HepG2 (cell line): ENCODE data around the gene SIRT7. TPM values are rescaled to one million over a fixed set of nuclear protein-coding genes. Genes with fewer than 3 reads are reported as not detected.
A peak's percentile ranks its signal among the peaks of the same experiment; 100 is the strongest.

Experiments
- CENPX ChIP-seq: sonication (generic); formaldehyde crosslinking; IDR thresholded peaks from 2 replicates; pipeline ENCODE4 v1.9.0; 2021; ENCODE audit warnings: mild to moderate bottlenecking, missing genetic modification reagents, moderate library complexity
- EHMT2 ChIP-seq: fragments of 200-600 bp; sonication (generic); IDR thresholded peaks from 2 replicates; pipeline ENCODE4 v1.7.0; 2017; ENCODE audit warnings: antibody characterized with exemption, low read depth, low read length, borderline replicate concordance
- GLI4 ChIP-seq: sonication (generic); formaldehyde crosslinking; IDR thresholded peaks from 2 replicates; pipeline ENCODE4 v1.5.1; 2020; ENCODE audit warnings: missing genetic modification reagents, mild to moderate bottlenecking, moderate library complexity, borderline replicate concordance
- HOXA5 ChIP-seq: sonication (generic); formaldehyde crosslinking; IDR thresholded peaks from 2 replicates; pipeline ENCODE4 v1.4.0; 2020; ENCODE audit warnings: missing genetic modification reagents
- KDM5A ChIP-seq: fragments of 200-600 bp; sonication (generic); IDR thresholded peaks from 2 replicates; pipeline ENCODE4 v1.7.0; 2018; ENCODE audit warnings: antibody characterized with exemption, mild to moderate bottlenecking, low read length, borderline replicate concordance
- SALL1 ChIP-seq: sonication (generic); formaldehyde crosslinking; IDR thresholded peaks from 2 replicates; pipeline ENCODE4 v1.8.0; 2022; ENCODE audit warnings: mild to moderate bottlenecking, missing genetic modification reagents
- TAF1 ChIP-seq: sonication (generic); formaldehyde crosslinking; IDR thresholded peaks from 2 replicates; pipeline ENCODE4 v1.4.0; 2020; ENCODE audit warnings: missing genetic modification reagents
- TBP ChIP-seq: sonication (generic); formaldehyde crosslinking; IDR thresholded peaks from 2 replicates; pipeline ENCODE4 v1.5.0; 2020; ENCODE audit warnings: missing genetic modification reagents
- THYN1 ChIP-seq: sonication (generic); formaldehyde crosslinking; IDR thresholded peaks from 2 replicates; pipeline ENCODE4 v1.8.1; 2023; ENCODE audit warnings: low read depth, mild to moderate bottlenecking, moderate library complexity, missing genetic modification reagents, borderline replicate concordance
- ZBTB21 ChIP-seq: sonication (generic); formaldehyde crosslinking; IDR thresholded peaks from 2 replicates; pipeline ENCODE4 v1.4.0; 2020; ENCODE audit warnings: missing genetic modification reagents
- ZNF232 ChIP-seq: sonication (generic); formaldehyde crosslinking; IDR thresholded peaks from 2 replicates; pipeline ENCODE4 v1.4.0; 2020; ENCODE audit warnings: missing genetic modification reagents, borderline replicate concordance
- ZNF431 ChIP-seq: sonication (generic); formaldehyde crosslinking; IDR thresholded peaks from 2 replicates; pipeline ENCODE4 v1.9.0; 2022; ENCODE audit warnings: missing genetic modification reagents, low read depth, mild to moderate bottlenecking, borderline replicate concordance
- ZNF75D ChIP-seq: sonication (generic); formaldehyde crosslinking; IDR thresholded peaks from 2 replicates; pipeline ENCODE4 v1.8.1; 2023; ENCODE audit warnings: missing genetic modification reagents, mild to moderate bottlenecking, borderline replicate concordance
- ZNF790 ChIP-seq: sonication (generic); formaldehyde crosslinking; IDR thresholded peaks from 2 replicates; pipeline ENCODE4 v1.8.0; 2022; ENCODE audit warnings: missing genetic modification reagents, mild to moderate bottlenecking, borderline replicate concordance
- ZNF891 ChIP-seq: sonication (generic); formaldehyde crosslinking; IDR thresholded peaks from 2 replicates; pipeline ENCODE4 v1.5.0; 2020; ENCODE audit warnings: mild to moderate bottlenecking, missing genetic modification reagents
- ZSCAN21 ChIP-seq: sonication (generic); formaldehyde crosslinking; IDR thresholded peaks from 2 replicates; pipeline ENCODE4 v1.8.0; 2022; ENCODE audit warnings: mild to moderate bottlenecking, missing genetic modification reagents, moderate library complexity, borderline replicate concordance
- polyA plus RNA-seq, 8 experiments: library from polyadenylated mRNA; depleted of rRNA in 3 of 8; stranded (reverse) in 7 of 8; unstranded in 1 of 8; fragments of >200 nt; fragmentation: Illumina TruSeq in 4 of 8; extraction: Trizol in 4 of 8; gene quantifications; 2 replicates each; pipeline versions ENCODE4 v1.2.1 to v1.2.3, GENCODE V29; 2011 to 2016; ENCODE audit warnings: low read depth in 4 of 8, missing spikeins in 1 of 8, mixed read lengths in 1 of 8; ENCODE audit not compliant: insufficient read depth in 1 of 8
- total RNA-seq, 5 experiments: library from RNA; depleted of rRNA; stranded (reverse); fragments of >200 nt; fragmentation: Illumina TruSeq; extraction: Trizol; gene quantifications; 2 replicates each; pipeline ENCODE4 v1.2.3, GENCODE V29; 2016; ENCODE audit warnings: low read depth in 1 of 5
- TF ChIP-seq, protein P1 (sequence below): sonication (generic); formaldehyde crosslinking; IDR thresholded peaks from 2 replicates; pipeline ENCODE4 v1.4.0; 2020; ENCODE audit warnings: missing genetic modification reagents
- TF ChIP-seq, protein P2 (sequence below): sonication (generic); formaldehyde crosslinking; IDR thresholded peaks from 2 replicates; pipeline ENCODE4 v1.9.0; 2021; ENCODE audit warnings: missing genetic modification reagents, borderline replicate concordance
- TF ChIP-seq, protein P3 (sequence below): sonication (generic); formaldehyde crosslinking; IDR thresholded peaks from 2 replicates; pipeline ENCODE4 v1.4.0; 2020; ENCODE audit warnings: missing genetic modification reagents

The SIRT7 gene
- total and polyA plus RNA-seq, 2 of the 13 experiments (the other 11 are each of a cell fraction or from before 2014, with no cell fraction given): 8.3 to 24.8 TPM

DNA sequence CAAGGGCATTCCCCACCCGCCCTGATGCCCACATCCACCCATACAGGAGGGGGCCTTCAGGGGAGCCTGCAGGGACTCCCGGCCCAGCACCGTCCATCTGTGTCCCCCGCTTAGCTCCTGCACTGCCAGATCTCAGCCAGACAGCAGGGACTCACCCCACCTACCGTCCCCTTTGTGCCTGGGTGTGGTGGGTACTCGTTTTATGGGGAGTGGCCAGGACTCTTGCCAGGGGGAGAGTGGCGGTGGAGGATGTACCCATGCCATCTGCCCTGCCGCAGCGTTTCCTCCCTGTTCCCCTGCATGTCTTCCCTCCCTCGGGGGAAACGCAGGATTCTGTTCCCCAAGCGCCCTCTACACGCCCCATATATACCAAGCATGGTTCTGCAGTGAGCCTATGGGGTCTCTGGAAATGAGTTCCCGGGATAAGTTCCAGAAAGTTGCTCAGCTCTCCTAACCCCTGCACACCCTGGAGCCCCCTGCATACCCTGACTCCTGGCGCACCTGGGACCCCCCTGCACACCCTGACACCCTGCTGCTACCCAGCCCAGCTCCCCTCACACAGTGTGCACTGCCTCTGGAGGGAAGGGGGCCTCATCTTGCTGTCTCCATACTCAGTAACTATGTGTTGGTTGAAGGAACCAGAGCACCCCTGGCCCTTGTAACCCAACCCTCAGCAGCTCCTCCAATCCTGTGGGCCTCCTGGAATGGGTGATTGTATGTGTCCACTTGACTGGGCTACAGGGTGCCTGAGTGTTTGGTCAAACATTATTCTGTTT, 13.8 kb upstream of the SIRT7 start (continued):
- TF ChIP-seq, protein P1, sequence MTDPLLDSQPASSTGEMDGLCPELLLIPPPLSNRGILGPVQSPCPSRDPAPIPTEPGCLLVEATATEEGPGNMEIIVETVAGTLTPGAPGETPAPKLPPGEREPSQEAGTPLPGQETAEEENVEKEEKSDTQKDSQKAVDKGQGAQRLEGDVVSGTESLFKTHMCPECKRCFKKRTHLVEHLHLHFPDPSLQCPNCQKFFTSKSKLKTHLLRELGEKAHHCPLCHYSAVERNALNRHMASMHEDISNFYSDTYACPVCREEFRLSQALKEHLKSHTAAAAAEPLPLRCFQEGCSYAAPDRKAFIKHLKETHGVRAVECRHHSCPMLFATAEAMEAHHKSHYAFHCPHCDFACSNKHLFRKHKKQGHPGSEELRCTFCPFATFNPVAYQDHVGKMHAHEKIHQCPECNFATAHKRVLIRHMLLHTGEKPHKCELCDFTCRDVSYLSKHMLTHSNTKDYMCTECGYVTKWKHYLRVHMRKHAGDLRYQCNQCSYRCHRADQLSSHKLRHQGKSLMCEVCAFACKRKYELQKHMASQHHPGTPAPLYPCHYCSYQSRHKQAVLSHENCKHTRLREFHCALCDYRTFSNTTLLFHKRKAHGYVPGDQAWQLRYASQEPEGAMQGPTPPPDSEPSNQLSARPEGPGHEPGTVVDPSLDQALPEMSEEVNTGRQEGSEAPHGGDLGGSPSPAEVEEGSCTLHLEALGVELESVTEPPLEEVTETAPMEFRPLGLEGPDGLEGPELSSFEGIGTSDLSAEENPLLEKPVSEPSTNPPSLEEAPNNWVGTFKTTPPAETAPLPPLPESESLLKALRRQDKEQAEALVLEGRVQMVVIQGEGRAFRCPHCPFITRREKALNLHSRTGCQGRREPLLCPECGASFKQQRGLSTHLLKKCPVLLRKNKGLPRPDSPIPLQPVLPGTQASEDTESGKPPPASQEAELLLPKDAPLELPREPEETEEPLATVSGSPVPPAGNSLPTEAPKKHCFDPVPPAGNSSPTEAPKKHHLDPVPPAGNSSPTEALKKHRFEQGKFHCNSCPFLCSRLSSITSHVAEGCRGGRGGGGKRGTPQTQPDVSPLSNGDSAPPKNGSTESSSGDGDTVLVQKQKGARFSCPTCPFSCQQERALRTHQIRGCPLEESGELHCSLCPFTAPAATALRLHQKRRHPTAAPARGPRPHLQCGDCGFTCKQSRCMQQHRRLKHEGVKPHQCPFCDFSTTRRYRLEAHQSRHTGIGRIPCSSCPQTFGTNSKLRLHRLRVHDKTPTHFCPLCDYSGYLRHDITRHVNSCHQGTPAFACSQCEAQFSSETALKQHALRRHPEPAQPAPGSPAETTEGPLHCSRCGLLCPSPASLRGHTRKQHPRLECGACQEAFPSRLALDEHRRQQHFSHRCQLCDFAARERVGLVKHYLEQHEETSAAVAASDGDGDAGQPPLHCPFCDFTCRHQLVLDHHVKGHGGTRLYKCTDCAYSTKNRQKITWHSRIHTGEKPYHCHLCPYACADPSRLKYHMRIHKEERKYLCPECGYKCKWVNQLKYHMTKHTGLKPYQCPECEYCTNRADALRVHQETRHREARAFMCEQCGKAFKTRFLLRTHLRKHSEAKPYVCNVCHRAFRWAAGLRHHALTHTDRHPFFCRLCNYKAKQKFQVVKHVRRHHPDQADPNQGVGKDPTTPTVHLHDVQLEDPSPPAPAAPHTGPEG (CRISPR knock-in tag): 0 out of 2 replicates have a peak, but pooled peaks have one; percentile 0
- TF ChIP-seq ZNF232 (CRISPR knock-in tag) (no peak), ZNF790 (CRISPR knock-in tag) (no peak), ZNF431 (CRISPR knock-in tag) (no peak), TAF1 (0 out of 2 replicates have a peak, but pooled peaks have one; percentile 27), ZSCAN21 (CRISPR knock-in tag) (peak; percentile 54; the same call in 1 of the 2 replicates), GLI4 (CRISPR knock-in tag) (no peak), ZBTB21 (CRISPR knock-in tag) (no peak), EHMT2 (no peak), KDM5A (no peak), SALL1 (CRISPR knock-in tag) (peak; percentile 30; the same call in 1 of the 2 replicates), HOXA5 (CRISPR knock-in tag) (no peak), ZNF891 (CRISPR knock-in tag) (peak; percentile 73; the same call in 1 of the 2 replicates), TBP (no peak), THYN1 (CRISPR knock-in tag) (no peak), CENPX (no peak), ZNF75D (CRISPR knock-in tag) (peak; percentile 79; the same call in 1 of the 2 replicates)
- TF ChIP-seq, protein P2, sequence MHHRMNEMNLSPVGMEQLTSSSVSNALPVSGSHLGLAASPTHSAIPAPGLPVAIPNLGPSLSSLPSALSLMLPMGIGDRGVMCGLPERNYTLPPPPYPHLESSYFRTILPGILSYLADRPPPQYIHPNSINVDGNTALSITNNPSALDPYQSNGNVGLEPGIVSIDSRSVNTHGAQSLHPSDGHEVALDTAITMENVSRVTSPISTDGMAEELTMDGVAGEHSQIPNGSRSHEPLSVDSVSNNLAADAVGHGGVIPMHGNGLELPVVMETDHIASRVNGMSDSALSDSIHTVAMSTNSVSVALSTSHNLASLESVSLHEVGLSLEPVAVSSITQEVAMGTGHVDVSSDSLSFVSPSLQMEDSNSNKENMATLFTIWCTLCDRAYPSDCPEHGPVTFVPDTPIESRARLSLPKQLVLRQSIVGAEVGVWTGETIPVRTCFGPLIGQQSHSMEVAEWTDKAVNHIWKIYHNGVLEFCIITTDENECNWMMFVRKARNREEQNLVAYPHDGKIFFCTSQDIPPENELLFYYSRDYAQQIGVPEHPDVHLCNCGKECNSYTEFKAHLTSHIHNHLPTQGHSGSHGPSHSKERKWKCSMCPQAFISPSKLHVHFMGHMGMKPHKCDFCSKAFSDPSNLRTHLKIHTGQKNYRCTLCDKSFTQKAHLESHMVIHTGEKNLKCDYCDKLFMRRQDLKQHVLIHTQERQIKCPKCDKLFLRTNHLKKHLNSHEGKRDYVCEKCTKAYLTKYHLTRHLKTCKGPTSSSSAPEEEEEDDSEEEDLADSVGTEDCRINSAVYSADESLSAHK (CRISPR knock-in tag): no peak
- TF ChIP-seq, protein P3, sequence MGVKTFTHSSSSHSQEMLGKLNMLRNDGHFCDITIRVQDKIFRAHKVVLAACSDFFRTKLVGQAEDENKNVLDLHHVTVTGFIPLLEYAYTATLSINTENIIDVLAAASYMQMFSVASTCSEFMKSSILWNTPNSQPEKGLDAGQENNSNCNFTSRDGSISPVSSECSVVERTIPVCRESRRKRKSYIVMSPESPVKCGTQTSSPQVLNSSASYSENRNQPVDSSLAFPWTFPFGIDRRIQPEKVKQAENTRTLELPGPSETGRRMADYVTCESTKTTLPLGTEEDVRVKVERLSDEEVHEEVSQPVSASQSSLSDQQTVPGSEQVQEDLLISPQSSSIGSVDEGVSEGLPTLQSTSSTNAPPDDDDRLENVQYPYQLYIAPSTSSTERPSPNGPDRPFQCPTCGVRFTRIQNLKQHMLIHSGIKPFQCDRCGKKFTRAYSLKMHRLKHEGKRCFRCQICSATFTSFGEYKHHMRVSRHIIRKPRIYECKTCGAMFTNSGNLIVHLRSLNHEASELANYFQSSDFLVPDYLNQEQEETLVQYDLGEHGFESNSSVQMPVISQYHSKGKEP (CRISPR knock-in tag): no peak
